ENCODE measurements around the gene ZC3H12C.
A peak's percentile ranks its signal among the peaks of the same experiment; 100 is the strongest.

The ZC3H12C gene

GRCh38 chr11:110156503-110156902 is 63.3 kb downstream of the ZC3H12C start:
- DNase-seq = no peak

DNA sequence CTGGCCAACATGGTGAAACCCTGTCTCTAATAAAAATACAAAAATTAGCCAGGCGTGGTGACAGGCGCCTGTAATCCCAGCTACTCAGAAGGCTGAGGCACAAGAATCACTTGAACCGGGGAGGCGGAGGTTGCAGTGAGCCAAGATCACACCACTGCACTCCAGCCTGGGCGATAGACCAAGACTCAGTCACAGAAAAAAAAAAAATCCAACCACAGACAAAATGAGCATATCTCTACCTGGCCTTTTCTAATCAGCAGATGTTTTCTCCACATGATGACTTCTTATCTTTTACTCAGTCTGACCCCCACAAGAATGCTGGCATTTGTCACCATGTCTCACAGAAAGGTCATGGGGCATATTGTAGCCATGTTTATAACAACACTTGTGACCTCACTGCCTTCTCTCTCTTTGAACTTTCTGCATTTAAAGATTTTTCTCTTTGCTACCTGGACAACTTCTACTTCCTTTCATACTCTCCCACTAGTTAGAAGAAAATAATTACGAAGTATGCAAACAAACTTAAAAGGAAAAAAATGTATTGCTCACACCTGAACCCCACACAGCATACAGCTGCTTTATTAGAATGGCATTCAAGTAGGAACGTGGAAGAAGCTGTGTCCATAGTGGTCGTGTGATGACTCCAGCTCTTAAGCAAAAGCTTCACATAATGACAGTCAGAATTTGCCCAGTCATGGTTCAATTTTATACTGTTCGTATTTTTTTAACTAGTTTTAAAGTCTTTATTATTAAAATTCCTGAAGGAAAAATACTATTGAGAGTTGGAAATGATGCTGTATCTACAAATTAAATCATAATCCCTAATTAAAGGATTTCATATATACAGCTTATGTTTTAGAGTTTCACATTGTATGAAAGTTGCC is 65.4 kb downstream of the ZC3H12C start:
- no peak for DNase-seq

DNA sequence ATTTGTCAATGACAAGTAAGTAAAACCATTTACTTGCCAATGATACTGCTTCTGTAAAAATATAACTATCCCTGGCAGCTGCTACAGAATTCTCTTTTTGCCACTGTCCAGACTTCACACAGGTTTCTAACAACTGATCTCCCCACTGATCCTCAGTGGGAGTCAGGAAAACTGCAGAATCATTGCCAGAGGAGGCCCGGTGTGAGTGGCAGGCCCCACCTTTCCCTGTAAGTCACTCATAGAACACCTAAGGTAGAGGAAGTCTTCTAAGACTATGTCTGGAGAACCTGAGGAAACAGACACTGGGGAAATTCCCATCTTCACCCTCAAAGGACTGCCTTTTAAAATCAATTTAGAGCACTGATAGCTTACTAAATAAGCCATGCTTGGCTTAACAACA is 66.3 kb downstream of the ZC3H12C start:
- DNase-seq = no peak

GRCh38 chr11:110160016-110160415 is 66.8 kb downstream of the ZC3H12C start:
- no peak for DNase-seq

DNA sequence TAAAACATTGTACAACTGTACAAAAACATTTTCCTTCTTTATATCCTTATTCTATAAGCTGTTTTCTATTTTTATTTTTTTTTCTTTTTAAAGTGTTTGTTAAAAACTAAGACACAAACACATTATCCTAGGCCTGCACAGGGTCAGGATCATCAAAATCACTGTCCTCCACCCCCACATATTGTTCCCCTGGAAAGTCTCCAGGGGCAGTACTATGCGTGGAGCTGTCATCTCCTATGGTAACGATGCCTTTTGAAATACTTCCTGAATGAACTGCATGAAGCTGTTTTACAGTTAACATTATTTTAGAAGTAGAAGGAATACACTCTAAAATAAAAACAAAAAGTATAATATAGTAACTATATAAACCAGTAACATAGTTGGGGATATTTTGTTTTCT is 67.2 kb downstream of the ZC3H12C start:
- no peak for DNase-seq

DNA sequence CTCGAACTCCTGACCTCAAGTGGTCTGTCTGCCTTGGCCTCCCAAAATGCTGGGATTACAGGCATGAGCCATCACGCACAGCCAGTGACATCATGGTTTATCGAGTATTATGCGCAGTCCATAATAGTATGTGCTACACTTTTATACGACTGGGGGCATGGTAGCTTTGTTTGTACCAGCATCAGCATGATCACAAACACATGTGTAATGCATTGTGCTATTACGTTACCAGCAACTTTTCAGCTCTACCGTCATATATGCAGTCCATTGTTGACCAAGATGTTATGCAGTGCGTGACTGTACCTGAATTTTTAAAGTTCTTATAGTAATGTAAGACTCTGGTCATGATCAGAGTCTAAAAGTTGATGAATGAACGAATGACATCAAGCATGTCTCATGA is 67.9 kb downstream of the ZC3H12C start:
- no peak for DNase-seq

- DNase-seq = no peak
Observed at GRCh38 chr11:110162216-110162615, 69.0 kb downstream of the ZC3H12C start.

- DNase-seq = no peak
Observed at GRCh38 chr11:110165039-110165925, 72.1 kb downstream of the ZC3H12C start.

DNA sequence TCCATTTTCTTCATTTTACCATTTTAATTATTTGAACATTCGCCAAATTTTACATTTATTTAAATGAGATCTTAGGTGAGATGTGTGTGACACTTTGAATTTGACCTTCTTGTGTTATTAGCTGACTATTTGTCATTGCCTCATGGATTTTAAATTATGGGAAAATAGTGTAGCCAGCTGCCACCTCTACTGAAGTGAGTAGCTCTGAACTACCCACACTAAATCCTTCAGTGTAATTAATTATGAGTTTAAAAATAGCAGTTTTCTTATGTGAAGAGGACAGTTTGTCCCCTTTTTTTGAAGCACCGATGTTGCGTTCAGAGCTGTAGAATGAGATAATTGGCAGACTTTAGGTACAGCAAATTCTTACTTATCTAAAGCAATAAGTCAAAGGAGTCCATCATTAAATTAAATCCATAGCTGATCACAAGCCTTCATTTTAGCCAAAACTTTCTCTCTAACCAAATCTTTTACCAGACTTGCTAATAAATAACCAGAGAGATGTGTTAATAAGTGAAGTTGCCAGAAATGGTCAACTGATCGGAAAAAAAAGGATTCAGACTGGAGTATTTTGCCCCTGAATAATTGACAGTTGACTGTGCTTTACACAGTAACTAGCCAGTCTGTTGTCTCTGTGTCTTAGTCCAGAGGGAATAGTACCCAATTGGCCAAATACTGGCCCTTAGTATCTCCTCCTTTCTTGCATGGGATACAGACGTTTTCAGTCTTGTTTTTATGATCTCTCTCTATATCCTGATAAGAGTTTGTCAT is 75.0 kb downstream of the ZC3H12C start:
- DNase-seq = no peak

DNA sequence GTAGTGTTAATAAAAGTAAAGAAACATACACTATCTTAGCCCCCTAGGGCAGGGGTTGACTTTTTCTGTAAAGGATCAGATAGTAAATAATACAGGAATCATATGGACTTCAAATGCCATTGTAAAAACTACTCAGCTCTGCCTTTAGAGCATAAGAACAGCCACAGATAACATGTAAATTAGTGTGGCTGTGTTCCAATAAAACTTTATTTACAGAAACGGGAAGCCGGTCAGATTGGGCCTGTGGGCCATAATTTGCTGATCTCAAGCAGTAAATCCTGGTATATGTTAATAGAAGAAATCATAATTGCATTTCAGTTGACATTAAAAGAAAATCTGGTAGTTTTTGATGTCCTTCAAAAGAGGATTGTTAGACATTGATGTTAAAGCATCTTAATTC is 76.5 kb downstream of the ZC3H12C start:
- DNase-seq = no peak

GRCh38 chr11:110172468-110173065 is 79.4 kb downstream of the ZC3H12C start:
- no peak for DNase-seq

GRCh38 chr11:110173811-110174644 is 80.8 kb downstream of the ZC3H12C start:
- DNase-seq = peak; percentile 61

DNA sequence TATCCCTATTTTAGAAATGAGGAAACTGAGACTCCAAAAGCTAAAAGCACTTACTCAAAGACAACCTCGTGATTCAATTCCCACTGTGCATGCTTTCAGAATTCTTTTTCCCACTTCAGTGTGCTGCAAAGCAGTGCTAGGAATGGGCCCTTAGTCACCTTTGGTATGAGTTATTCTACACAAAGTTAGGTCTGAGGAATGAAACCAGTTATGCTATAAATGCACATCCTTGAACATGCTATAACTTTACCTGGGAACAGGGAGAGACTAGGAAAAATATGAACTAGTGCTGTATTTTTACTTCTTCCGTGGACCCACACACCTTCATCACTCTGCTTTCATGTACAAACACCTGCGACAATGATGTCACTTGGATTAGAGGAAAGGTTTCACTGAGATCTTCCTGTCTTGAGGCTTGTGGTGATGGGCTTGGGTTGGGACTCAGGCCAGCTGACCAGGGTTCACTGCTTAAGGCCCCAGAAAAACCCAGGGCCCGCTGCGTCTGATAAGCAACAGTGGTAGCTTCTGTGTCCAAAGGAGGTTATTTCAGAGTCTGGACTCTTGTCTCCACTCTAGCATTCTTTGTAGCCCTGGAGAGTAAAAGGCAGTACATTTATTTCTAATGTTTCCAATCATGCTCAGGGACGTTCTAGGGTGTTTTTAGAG is 81.6 kb downstream of the ZC3H12C start:
- DNase-seq = no peak

- DNase-seq = no peak
Observed at GRCh38 chr11:110176366-110177085, 83.3 kb downstream of the ZC3H12C start.

GRCh38 chr11:110177086-110177456 is 83.9 kb downstream of the ZC3H12C start:
- no peak for DNase-seq

- no peak for DNase-seq
Observed at GRCh38 chr11:110179064-110179463, 85.9 kb downstream of the ZC3H12C start.

DNA sequence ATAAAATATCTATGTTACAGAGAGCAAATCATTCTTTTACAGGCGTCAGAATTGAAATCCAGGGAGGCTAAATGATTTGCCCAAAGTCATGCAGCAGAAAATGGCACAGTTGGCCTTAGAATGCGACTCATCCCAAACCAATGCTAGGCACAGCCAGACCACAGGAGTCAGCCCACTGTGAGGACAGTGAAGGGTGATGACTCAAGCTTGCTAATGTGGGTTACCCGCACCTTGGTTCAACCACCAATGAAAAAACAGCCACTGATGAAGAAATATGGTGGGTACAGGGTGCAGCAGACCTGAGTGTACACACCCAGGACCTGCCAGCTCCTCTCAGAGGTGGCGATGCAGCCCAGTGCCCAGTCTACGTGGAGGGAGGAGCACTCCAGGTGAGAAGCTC is 89.7 kb downstream of the ZC3H12C start:
- no peak for DNase-seq

GRCh38 chr11:110184456-110184855 is 91.3 kb downstream of the ZC3H12C start:
- DNase-seq = no peak

DNA sequence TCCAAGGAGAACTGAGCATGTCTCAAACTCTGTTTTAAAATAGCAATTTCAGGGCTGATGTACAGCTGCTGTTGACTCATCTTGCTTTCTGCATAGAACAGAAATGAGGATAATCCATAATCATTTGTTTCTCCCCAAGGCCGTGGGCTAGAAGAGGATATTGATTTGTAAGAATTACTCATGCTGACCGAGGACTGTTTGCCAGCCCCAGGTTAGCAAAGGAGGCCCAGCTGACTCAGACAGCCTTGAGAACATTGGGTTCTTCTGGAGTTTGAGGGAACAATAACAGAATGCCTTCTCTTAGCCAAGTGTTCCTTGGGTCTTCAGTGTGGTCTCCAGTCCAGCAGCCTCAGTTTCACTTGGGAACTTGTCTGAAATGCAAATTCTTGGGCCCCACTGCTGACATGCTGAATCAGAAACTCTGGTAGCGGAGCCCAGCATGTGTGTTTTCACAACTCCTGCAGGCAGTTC is 92.0 kb downstream of the ZC3H12C start:
- no peak for DNase-seq

DNA sequence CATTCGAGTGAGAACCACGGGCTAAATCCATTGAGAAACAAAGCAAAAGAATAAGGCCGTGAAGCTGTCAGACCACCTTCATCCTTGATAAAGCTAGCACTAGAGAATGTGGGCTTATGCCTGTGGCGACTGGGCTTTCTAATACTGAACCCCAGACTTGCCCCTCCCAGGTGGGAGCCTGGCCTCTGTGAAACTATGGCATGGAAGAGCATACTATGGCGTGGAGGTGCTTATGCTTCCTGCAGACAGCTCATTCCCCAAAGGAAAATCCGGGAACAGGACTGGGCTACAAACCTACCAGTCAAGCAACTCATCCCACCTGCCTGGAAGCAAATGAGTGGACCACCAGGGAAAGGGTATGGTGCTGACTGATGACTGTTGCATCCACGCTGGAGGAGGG is 92.4 kb downstream of the ZC3H12C start:
- DNase-seq = no peak

Data from activated naive CD4-positive, alpha-beta T cell treated with Interleukin-2 at 50 U/mL for 16 hours (primary cell).